HCT116 (cell line): ENCODE measurements around the gene CDYL2.

Experiments
- ATF3 ChIP-seq: IDR thresholded peaks from 2 replicates; pipeline ENCODE4 v1.6.1; 2012
- CTCF ChIP-seq, 3 experiments: fragments of 200-600 bp in 1 of 3; sonication (generic) in 1 of 3; IDR thresholded peaks in 2 of 3; conservative IDR thresholded peaks in 1 of 3; 2 replicates each; pipeline ENCODE4 v1.5.1; 2012 to 2017; ENCODE audit warnings: low read depth in 2 of 3, low read length in 2 of 3, antibody characterized with exemption in 1 of 3, borderline replicate concordance in 1 of 3, control low read depth in 1 of 3, mild to moderate bottlenecking in 1 of 3, mixed read lengths in 1 of 3, mixed run types in 1 of 3, moderate library complexity in 1 of 3; ENCODE audit not compliant: insufficient read depth in 1 of 3
- ELF1 ChIP-seq: IDR thresholded peaks from 2 replicates; pipeline ENCODE4 v1.6.1; 2012; ENCODE audit warnings: low read depth, borderline replicate concordance
- EZH2 ChIP-seq: fragments of 200-600 bp; sonication (generic); IDR thresholded peaks from 2 replicates; pipeline ENCODE4 v1.6.1; 2017; ENCODE audit warnings: antibody characterized with exemption, mixed run types
- JUND ChIP-seq: IDR thresholded peaks from 2 replicates; pipeline ENCODE4 v1.6.1; 2012
- POLR2A ChIP-seq: IDR thresholded peaks from 2 replicates; pipeline ENCODE4 v1.7.0; 2011; ENCODE audit warnings: borderline replicate concordance; ENCODE audit not compliant: insufficient read depth, insufficient read length; ENCODE audit errors: extremely low read depth
- POLR2AphosphoS5 ChIP-seq: IDR thresholded peaks from 2 replicates; pipeline ENCODE4 v1.6.1; 2011; ENCODE audit warnings: mild to moderate bottlenecking, low read depth, low read length, moderate library complexity
- YY1 ChIP-seq: IDR thresholded peaks from 2 replicates; pipeline ENCODE4 v1.6.1; 2011; ENCODE audit warnings: low read length, low read depth, moderate library complexity, mild to moderate bottlenecking; ENCODE audit not compliant: insufficient replicate concordance; ENCODE audit errors: extremely low read depth
- ZFX ChIP-seq: fragments of 450-650 bp; IDR thresholded peaks from 2 replicates; pipeline ENCODE4 v1.6.1; 2017
- TF ChIP-seq, protein P1 (sequence below): IDR thresholded peaks from 2 replicates; pipeline ENCODE4 v1.6.1; 2012; ENCODE audit warnings: low read depth

DNA sequence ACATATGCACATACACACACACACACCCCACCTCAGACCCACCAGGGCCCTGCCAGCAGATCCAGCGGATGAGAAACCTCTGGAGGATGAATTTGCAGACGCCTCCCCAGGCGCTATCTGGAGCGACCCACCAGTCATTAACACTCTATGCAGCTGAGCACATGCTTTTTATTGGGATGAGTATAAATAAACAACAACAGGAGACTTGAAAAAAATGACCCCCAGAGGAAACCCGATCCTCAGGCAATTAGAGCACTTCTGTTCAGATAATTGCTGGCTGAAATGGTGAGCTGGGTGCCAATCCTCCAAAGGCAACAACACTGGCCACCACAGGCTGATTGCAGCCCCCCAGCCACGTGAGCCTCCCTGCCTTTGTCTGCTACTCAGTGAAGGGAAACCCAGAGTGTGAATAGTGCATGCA, 230.7 kb downstream of the CDYL2 start:
- no peak for TF ChIP-seq CTCF (IDR thresholded peaks at IDR 0.05 in 2 of 3, conservative IDR thresholded peaks at IDR 0.05 in 1 of 3; ENCODE audit: borderline replicate concordance in 1 of 3, insufficient read depth in 1 of 3, low read depth in 2 of 3, low read length in 2 of 3)
- TF ChIP-seq POLR2A: no peak
- no peak for TF ChIP-seq JUND
- TF ChIP-seq, protein P1, sequence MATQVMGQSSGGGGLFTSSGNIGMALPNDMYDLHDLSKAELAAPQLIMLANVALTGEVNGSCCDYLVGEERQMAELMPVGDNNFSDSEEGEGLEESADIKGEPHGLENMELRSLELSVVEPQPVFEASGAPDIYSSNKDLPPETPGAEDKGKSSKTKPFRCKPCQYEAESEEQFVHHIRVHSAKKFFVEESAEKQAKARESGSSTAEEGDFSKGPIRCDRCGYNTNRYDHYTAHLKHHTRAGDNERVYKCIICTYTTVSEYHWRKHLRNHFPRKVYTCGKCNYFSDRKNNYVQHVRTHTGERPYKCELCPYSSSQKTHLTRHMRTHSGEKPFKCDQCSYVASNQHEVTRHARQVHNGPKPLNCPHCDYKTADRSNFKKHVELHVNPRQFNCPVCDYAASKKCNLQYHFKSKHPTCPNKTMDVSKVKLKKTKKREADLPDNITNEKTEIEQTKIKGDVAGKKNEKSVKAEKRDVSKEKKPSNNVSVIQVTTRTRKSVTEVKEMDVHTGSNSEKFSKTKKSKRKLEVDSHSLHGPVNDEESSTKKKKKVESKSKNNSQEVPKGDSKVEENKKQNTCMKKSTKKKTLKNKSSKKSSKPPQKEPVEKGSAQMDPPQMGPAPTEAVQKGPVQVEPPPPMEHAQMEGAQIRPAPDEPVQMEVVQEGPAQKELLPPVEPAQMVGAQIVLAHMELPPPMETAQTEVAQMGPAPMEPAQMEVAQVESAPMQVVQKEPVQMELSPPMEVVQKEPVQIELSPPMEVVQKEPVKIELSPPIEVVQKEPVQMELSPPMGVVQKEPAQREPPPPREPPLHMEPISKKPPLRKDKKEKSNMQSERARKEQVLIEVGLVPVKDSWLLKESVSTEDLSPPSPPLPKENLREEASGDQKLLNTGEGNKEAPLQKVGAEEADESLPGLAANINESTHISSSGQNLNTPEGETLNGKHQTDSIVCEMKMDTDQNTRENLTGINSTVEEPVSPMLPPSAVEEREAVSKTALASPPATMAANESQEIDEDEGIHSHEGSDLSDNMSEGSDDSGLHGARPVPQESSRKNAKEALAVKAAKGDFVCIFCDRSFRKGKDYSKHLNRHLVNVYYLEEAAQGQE: no peak
- no peak for TF ChIP-seq POLR2AphosphoS5
- no peak for TF ChIP-seq ELF1
- no peak for TF ChIP-seq YY1
- TF ChIP-seq ZFX: no peak
- TF ChIP-seq EZH2: no peak
- TF ChIP-seq ATF3: no peak
